GM18526 (cell line): ENCODE measurements around the gene PODXL.

Source experiments
- POLR2A ChIP-seq: IDR thresholded peaks from 3 replicates; pipeline ENCODE4 v1.6.1; 2011; ENCODE audit not compliant: insufficient read length; ENCODE audit errors: extremely low read depth

Gene PODXL

DNA sequence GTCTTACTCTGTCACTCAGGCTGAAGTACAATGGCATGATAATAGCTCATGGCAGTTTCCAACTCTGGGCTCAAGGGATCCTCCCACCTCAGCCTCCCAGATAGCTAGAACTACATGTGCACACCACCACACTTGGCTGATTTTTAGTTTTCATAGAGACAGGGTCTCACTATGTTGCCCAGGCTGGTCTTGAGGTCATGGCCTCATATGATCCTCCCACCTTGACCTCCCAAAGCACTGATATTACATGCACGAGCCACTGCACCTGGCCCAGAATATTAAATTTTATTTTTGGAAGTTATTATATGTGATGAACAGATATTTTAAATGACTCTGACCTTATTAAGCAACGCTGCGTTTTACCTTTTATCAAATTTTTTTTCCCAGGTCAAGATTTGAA is 94.4 kb downstream of the PODXL start:
- no peak for TF ChIP-seq POLR2A

DNA sequence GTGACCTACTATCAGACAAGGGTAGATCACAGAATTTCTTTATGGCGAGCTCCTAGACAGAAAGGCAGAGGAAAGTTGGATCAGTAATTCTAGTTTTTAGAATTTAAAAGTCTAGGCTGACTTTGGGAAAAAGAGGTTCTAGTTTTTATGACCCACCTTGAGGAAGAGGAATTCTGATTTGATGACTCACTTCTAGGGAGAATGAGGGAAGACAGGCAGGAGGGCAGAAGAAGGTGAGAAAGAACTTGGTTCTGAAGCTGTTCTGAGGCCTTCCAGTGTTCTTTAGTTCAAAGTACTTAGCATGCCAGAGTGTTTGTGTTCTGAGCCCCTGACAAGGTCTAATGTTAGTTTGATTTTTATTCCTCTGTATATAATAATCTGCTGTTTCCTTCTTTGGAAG is 97.2 kb downstream of the PODXL start:
- TF ChIP-seq POLR2A: no peak

DNA sequence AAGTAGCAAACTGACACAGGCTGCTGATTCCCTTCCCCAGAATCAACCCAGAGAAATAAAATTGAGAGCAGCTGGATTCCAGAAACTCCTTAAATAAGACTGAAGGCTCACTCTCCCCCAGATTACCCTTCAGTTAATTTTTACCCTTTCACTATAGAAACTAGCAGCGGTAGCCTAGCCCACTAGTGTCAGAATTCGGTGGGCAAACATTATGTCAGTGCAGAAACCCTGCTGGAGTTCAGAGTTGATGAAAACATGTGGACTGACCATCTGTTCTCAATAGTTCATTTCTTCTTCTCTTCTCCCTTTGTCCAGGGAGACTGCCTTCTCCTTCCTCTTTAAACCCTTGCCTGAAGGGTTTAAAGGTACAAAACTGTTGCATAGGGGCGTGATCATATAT is 100.1 kb downstream of the PODXL start:
- no peak for TF ChIP-seq POLR2A

DNA sequence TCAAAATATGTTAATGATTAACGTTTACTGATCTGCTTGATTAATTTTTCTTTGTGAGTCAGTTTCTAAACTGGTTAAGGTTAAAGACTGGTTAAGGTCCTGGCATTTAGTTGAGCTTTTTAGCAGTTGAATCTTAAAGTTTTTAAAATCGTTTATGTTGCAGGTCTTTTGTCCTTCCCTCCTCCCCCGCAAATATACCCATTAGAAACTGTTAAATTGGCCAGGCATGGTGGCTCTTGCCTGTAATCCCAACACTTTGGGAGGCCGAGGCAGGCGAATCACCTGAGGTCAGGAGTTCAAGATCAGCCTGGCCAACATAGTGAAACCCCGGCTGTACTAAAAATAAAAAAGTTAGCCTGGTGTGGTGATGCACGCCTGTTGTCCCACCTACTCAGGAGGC is 100.9 kb downstream of the PODXL start:
- no peak for TF ChIP-seq POLR2A

DNA sequence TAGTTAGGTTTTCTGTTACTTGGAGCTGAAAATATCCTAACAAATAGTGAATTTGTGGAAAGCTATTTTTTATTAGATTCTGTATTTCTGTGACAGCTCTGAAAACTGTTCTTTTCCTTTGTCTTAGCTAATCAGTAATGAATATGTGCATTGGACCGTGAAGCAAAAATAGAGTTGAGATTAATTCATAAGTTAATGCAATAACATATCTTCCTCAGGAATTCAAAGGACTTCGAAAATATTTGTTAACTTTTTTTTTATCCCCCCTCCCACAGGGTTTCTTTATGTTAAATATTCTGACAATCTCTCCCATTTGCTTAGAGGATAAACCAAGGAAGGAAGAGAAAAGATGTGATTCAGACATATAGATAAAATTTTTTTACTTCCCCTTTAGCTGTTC is 101.4 kb downstream of the PODXL start:
- TF ChIP-seq POLR2A: no peak

DNA sequence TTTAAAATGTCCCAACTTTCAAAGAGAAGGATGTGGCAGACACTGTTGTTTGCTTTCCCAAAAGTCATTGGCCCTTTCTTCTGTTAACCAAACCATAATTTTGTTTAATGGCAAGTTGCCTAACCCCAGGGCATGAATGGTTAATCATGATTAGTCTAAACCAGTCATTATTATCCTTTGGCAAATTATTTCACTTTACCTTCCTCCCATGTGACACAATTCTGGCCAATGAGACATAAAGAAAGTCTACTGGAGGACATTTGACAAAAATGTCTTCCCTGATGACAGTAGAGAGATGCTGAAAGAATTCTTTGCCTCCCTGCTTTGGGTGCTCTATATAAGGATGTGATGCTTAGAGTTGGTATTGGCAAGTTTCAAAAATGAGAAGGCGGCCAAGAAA is 101.9 kb downstream of the PODXL start:
- TF ChIP-seq POLR2A: no peak
